Measurements from ENCODE around the gene PAX8.
"Not testable (repeated sequence)": the region's sequence is repeated elsewhere in the genome, so short reads cannot be mapped to it uniquely, and the experiment has no call there.

DNA sequence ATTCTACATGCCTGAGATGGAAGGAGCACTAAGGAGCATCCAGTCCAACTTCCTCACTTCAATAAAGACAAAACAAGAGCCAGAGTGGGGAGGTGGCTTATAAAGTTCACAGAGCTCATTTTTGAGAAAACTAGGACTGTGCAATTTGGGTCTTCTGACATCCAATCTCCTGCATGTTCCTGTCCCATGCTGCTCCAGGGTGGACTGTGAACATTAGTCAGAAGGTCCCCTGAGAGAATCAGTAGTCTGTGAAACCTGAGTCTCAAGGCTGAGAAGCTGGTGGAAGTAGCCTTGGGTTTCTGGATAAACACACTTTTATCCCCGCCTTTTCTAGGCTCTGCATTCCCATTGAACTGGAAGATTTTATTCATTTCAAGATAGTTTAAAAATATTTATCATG is 33.1 kb upstream of the PAX8 start:
- TF ChIP-seq, protein P1, sequence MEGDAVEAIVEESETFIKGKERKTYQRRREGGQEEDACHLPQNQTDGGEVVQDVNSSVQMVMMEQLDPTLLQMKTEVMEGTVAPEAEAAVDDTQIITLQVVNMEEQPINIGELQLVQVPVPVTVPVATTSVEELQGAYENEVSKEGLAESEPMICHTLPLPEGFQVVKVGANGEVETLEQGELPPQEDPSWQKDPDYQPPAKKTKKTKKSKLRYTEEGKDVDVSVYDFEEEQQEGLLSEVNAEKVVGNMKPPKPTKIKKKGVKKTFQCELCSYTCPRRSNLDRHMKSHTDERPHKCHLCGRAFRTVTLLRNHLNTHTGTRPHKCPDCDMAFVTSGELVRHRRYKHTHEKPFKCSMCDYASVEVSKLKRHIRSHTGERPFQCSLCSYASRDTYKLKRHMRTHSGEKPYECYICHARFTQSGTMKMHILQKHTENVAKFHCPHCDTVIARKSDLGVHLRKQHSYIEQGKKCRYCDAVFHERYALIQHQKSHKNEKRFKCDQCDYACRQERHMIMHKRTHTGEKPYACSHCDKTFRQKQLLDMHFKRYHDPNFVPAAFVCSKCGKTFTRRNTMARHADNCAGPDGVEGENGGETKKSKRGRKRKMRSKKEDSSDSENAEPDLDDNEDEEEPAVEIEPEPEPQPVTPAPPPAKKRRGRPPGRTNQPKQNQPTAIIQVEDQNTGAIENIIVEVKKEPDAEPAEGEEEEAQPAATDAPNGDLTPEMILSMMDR (IDR thresholded peaks at IDR 0.05; ENCODE audit: borderline replicate concordance, extremely low read depth, low read length, poor library complexity, severe bottlenecking): not testable (repeated sequence)
- not testable (repeated sequence) for TF ChIP-seq EZH2 (IDR thresholded peaks at IDR 0.05; ENCODE audit: borderline replicate concordance, low read depth, low read length, severe bottlenecking)

Data from DND-41 (cell line).